GM19023 (cell line): ENCODE measurements around the gene PPME1.

Experiments used
- ATAC-seq: cut with Tn5 transposase; IDR thresholded peaks from one replicate; pipeline ENCODE4 v1.9.1; 2021; ENCODE audit warnings: mild to moderate bottlenecking, moderate library complexity; ENCODE audit not compliant: unreplicated experiment

The PPME1 gene

DNA sequence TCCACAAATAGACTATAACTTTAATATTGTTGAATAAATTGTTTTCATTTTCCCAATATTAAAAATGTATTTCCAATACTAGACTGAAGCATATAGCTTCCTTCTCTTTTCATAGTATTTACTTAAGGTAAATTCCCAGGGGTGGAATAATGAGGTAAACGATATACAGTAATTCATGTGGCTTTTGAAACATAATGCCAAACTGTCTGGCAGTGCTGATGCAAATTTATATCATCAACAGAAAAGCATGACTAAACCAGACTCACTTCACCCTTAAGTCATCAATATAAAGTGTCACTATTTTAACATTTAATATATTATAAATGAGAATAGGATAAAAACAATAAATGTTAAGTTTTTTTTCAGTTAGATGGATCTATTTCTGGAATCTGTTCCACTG is 13.9 kb upstream of the PPME1 start:
- ATAC-seq: no peak

DNA sequence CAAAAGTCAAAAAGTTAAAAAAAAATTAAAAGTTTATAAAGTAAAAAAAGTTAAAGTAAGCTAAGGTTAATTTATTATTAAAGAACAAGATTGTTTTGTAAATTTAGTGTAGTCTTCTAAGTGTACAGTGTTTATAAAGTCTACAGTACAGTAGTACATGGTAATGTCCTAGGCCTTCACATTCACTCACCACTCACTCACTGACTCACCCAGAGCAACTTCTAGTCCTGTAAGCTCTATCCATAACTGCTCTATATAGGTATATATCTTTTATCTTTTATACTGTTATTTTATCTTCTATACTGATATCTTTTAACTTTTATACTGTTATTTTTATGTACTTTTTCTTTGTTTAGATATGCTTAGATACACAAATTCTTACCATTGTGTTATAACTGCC is 11.4 kb upstream of the PPME1 start:
- ATAC-seq: no peak

DNA sequence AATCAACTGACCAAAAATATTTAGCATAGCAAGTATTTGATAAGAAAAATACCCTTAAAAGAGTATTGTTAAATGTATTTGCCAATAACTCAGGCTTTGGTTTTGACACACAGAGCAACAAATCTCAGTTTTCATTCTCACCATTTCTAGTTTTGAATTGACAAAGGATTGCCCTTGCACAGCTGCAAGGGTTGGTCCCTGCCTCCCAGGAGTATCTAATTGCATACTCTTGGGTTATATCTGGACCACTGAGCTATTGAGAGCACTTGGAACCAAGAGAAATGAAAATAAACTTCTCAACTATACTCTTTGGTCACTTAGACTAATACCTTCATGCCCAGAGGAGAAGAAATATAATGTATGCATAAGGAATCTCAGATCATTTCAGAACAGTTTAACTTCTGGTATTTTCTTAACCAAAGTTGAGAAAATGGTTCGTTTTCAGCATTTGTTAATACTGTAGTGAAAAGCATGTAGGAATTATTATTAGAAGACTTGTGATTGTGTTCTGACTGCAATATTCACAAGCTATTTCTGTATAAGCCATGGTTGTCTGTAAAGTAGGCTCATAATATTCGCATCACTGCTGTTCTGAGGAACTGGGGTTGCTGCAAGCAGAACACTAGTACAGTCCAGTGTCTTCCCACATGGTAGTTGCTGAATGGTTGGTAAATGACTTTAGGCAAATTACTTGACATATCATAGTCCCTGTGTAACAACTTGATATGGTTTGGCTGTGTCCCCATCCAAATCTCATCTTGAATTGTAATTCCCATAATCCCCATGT is 8.2 kb upstream of the PPME1 start:
- peak; percentile 70 for ATAC-seq

DNA sequence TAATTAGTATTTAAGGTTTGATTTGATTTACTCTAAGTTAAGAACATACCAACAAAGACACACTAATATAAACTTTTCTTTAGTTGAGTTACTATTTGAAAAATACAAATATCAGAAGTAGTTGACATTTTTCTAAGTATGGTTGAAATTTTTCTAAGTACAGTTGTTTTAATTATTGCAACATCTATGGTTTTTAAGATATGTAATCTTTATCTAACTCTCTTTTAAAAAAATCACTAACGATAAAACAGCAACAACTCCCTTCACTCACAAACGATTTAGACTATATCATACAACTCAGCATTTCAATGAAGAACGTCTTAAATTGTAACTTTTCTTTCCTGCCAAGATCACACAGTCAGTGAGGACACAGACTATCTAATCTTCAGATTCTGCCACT is 2.3 kb upstream of the PPME1 start:
- no peak for ATAC-seq

DNA sequence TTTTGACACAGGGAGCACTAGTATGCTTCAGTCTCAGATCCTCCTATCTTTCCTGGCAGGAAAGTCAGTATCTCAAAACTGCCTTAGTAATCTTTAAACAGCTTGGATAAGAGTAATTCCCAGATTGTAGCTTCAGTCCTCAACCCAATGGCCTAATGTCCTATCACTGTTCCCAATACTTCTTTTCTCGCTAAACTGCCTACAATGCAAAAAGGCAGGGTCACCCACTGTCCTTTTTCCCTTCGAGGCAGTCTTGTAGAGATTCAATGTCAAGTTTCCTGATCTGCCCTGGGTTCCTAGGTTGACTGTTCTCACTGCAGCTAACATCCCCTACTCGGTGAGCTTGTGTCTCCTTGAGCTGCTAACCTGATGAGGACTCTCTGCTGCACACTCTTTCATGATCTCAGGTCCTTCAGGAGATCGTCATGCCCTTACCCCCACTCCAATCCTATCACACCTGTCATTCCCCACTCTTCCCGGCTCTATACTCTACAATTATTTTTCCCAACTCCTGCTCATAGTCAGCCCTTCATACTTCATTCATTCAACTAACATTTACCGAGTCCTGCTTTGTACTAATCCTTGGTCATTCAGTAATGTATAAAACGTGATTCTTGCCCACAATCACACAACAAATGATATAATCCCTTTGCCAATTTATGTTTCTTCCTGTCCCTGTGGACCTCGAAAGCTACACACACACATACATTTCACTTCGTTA is 1.2 kb upstream of the PPME1 start:
- ATAC-seq: no peak

DNA sequence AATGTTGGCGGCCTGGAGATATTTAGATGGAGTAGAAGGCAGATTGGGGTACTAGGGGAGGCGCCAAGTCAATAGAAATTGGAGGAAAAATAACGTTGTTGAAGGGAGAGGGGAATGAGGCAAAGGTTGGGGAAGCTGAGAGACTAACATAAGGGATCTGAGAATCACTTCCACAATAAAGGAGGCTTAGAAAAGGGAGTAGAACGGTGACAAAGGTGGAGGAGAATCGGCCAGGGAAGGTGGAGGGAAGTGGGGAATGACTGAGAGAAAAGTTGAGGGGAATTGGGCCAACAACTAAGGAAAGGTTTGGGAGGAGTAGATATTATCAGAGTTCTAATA is 510 bp downstream of the PPME1 start:
- ATAC-seq: no peak

DNA sequence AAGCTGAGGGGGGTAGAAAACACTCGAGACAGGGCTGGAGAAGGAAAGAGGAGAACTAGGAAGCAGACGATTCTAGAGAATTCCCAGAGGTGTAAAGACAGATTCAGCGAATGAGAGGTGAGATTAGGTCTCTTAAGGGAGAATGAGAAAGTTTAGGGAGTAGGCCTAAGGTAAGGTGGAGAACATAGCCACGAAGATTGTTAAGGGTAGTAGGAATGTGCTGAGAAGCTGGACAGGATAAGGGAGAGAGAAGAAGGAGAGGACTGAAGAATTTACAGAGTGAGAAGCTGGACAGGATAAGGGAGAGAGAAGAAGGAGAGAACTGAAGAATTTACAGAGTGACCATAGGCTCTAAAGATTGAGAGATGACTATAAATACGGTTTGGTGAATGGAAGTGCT is 908 bp downstream of the PPME1 start:
- no peak for ATAC-seq

DNA sequence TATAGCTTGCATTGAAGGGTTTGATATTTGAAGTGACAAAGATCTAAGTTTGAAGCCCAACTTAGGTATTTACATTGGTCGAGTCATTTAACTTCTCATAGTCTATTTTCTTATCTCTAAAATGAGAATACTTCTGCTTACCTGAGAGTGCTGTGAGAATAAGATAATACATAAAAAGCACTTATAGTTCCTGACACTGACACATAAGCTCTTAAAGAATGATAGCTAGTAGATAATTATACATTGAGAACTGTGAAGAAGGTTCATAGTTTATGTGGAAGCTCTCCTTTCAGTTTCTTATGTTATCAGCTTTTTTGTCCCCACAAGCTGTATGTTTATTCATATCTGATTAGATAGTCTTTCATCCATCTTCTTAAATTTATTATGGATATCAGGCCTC is 4.8 kb downstream of the PPME1 start:
- ATAC-seq: no peak

DNA sequence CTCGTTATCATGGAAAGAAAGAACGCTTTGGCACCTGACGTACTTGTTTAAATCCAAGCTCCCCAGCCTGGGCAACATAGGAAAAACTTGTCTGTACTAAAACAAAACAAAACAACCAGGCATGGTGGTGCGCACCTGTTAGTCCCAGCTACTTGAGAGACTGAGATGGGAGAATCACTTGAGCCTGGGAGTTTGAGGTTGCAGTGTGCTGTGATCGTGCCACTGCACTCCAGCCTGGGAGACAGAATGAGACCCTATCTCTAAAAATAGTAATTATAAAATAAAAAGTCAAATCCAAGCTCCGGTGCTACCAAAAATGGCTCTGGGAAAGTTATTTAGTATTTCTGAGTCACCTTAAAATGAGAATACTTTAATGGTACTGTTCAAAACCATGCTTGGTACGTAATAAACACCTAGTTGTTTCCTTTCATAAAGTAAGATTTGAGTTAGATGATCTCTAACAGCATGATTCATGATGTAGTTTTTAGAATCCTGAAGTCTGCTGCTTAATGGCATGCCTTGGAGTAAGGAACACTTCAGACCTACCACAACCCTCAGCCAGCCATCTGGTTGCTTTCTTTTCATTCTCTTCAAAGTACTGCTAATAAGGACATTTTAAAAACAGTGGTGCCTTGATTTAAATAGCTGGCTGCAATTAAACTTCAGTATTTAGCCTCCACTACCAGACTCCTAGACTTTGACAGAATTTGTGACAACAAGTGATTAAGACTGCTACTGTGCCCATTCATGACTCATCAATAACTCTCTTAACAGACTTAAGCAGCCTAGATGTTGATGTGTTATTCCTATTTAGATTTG is 8.4 kb downstream of the PPME1 start:
- no peak for ATAC-seq

DNA sequence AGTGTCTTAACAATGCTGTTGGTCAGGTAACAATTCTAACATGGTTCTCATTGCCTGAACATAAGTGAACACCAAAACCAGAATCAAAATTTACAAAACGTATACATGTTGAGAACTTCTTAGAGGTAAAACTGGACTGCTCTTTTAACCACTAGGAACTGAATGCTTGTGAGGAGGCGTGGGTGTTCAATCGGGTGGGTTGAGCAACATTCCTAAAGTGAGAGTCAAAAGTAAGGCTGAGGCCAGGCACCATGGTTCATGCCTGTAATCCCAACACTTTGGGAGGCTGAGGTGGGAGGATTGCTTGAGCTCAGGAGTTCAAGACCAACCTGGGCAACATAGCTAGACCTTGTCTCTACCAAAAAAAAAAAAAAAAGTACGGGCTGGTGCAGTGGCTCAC is 11.5 kb downstream of the PPME1 start:
- no peak for ATAC-seq

DNA sequence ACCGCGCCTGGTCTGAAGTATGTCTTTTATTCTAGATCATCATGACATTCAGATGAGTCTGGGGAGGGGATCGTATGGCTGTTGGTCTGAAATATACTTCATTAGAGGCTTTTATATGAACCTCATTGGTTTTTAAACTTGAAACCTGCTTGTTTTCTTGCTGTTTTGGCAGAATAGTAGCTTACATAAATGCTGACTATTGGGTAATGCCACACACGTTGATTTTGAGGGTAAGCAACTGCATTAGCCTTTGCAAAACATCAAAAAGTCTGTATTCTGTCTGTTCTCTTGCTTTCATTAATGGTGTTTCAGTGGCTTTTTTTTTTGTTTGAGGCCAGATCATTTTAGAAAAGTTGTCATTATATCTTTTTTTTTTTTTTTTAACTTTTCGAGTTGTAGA is 14.2 kb downstream of the PPME1 start:
- ATAC-seq: no peak

DNA sequence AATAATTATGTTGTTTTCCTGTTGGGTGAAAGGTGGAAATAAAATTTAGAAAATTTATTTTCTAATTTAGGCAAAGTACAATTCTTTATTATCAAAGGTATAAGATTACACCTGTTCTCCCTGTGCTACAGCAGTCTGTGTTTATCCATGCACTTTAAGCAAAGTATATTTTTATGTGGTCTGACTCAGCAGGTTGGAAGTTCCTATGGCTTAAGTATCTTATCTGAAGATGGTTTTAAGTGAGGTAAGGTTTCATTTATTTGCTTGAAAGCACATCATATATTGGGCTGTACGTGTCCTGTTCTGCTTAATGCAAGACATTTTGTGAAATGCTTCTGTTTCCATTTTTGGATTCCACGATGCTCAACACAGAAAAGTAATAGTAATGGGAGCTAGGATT is 14.6 kb downstream of the PPME1 start:
- ATAC-seq: no peak

DNA sequence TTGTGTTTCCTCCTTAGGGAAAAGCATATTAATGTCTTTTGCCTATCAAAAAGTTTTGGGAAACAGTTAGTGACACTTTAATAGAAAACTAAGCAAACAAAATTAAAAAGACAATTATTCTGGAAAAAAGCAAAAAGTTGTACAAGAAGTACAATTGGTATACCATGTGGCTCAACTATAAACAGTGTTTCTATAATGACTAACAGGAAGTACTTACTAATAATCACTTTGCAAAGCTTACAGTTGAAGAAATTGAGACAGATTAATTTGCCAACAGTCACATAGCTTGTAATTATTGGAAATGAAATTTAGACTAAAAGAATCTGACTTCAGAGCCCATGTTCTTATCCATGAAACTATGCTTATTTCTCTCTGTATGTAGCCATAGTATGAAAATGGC is 24.7 kb downstream of the PPME1 start:
- ATAC-seq: no peak

DNA sequence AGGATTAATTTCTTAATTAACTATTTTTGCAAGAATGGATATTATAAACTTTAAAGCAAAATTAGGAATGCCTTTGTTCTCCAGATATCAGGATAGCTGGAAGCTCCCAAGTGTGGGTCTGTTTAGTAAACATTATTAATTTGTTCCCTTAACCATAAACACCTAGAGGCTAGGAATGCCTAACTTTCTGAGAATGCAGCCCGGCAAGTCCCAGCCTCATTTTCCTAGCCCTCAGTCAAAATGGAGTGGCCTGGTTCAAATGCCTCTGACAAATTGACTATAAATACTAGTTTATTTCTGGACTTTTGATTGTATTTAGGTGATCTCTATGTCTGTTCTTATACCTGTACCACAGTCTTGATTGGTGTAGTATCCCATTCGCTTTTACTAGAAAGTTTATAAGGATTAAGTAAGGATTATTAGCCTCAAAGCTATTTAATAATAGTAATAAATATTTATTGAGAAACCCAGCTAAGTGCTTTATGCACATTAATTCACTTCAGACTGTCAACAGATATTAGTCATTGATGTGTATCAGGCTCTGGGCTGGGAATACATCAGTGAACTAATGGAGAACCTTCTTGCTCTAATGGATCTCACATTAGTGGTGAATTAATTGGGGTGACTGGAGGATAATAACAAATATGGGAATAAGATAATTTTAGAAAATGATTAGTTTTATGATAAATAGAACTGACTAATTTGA is 25.8 kb downstream of the PPME1 start:
- ATAC-seq: no peak

DNA sequence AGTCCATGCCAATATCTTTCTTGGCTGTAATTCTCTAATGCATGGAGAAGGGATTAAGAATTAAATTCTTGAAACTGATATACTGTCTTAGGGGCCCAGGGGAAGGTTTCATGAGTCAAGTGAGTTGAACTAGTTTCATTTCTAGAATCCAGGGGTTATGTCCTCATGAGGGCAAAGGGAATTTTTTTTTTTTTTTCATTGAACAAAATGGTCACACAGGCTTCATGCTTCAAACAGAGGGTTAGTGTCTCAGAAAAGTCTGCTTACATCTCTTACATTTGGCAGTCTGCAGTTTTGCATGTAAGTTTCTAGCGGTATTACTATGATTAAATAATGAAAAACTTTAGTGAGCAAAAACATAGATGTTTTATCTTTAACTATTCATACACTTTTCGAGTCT is 32.9 kb downstream of the PPME1 start:
- no peak for ATAC-seq

DNA sequence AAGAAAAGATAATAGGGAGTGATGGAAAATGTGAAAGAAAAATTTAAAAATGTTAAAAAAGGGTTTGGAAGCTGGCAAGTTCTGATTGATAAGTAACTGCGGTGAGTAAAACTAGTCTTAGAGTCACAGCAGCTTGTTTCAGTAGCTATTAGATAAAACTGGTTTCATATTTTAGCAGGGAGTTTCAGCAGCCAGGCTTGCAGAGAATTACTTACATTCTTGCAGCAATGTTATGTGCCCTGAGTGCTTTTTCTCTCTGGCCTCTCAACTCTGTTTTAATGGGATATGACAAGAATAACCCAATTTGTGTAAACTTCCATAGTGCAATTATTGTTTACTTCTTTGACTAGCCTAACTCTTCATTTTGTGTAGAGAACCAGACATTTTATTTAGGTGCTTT is 33.6 kb downstream of the PPME1 start:
- ATAC-seq: no peak

DNA sequence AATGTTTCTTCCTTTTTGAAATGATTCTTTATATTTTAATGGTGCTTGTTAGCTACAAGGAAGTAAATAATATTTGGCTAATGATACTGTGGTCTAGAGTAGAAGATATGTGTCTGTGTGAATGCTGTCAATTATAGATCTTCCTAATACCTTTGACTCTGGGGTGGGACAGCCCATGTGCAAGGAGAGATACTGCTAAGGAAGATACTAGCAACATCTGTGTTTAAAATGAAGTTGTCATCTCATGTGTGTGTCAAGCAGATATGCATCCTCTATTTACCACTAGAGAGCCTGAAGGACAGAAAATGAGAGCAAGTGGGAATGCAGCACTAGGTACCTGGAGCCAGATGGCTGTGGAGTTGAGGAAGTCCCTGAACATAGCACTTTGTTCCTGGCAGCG is 34.1 kb downstream of the PPME1 start:
- no peak for ATAC-seq

DNA sequence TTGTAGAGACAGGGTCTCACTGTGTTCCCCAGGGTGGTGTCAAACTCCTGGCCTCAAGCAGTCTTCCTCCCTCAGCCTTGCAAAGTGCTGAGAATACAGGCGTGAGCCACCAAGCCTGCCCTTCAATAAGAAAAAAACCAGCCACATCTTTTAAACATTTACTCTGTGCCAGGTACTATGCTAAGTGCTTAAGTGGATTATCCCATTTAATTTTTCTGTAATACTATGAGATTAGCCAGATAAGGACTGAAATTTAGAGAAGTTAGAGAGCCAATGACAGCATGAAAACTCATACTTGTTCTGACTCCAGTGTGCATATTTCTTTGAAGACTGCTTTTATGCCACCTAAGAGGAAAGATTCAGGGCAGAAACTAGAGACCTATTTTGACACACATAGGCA is 35.7 kb downstream of the PPME1 start:
- ATAC-seq: no peak

DNA sequence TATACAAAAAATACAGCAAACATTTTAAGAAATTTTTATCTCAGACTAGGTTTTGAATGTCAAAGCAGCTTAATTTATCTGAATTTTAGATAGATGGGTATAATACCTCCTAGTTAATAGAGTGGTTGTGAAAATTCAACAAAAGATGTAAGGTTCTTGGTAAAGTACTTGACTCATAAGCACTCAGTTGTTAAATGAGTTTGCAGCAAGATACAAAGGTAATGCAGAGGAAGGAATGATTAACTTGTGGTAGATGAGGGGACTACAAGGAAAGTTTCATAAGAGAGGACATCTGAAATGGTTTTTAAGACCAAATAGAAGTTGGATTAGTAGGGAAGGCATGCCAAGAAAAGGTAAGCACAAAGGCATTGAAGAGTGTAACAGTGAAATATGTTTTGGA is 37.4 kb downstream of the PPME1 start:
- no peak for ATAC-seq

DNA sequence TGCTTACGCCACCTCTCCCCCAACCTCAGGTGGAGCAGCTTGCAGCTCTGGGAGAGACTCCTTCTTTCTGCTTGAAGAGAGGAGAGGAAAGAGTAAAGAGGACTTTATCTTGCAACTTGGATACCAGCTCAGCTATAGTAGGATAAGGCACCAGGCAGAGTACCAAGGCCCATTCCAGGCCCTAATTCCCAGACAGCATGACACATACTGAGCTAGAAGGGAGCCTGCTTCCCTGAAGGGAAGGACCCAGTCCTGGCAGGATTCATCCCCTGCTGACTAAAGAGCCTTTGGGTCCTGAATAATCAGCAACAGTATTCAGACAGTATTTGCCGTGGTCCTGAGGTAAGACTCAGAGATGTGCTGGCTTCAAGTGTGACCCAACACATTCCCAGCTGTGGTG is 41.4 kb downstream of the PPME1 start:
- ATAC-seq: no peak

DNA sequence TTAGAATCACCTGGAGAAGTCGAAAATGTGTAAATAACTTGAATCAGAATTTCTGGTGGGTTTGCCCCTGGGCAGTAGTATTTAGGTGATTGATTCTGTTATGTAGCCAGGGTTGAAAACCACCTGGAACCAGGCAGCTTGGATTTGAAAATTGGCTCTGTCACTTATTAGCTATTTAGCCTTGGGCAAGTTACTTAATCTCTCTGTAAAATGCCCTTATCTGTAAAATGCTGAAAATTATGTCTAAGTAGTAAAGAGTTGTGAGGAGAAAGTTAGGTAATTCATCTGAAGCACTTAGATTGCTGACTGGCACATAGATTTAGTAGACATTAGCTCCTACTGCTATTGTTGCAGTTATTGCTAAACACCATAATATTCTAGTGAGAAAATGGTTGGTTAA is 49.3 kb downstream of the PPME1 start:
- no peak for ATAC-seq
